GM19099 (cell line): ENCODE results near the gene SLC16A12.

Experiments
- POLR2A ChIP-seq: IDR thresholded peaks from 3 replicates; pipeline ENCODE4 v1.6.1; 2011; ENCODE audit warnings: low read depth; ENCODE audit not compliant: insufficient read length; ENCODE audit errors: extremely low read depth

Gene SLC16A12

GRCh38 chr10:89555688-89556445, 20.5 kb upstream of the SLC16A12 start:
- no peak for TF ChIP-seq POLR2A

- TF ChIP-seq POLR2A = no peak
Observed at GRCh38 chr10:89554433-89554832, 19.0 kb upstream of the SLC16A12 start.

- TF ChIP-seq POLR2A = no peak
Observed at GRCh38 chr10:89553064-89553734, 17.8 kb upstream of the SLC16A12 start.

DNA sequence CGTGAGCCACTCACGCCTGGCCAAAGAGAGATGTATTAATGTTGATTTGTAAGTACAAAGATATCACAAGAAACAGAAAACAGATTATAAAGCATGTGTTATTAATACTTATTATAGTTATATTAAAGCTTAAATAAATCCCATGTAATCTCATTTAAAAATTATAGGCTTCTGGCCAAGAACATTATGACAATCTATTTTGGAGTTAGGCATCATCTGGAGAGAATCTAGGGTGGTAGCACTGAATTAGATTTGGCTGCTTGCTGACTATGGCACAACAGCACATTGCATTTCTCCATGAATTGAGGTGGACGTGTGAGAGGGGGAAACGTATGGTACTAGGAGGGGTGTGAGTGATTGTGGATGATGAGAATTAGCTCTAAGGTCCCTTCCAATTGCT, 16.8 kb upstream of the SLC16A12 start:
- no peak for TF ChIP-seq POLR2A

GRCh38 chr10:89550509-89550908, 15.1 kb upstream of the SLC16A12 start:
- TF ChIP-seq POLR2A = no peak

DNA sequence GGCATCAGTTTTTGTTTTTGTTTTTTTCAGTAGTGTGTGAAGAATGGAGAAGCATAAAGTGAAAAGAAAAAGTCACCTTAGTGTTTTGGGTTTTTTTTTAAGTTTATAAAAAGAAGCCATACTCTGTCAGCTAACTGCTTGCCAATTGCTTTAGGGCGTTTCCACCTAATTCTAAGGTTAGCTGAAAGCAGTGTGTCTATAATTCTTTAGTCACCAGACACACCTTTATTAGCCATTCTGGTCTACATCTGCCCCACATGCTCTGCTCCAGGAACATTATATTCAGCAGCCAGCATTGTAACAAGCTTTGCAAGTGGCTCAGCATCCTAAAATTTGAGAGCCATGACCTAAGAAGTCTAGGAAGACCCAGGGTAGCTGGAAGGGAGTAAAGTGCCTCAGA, 14.1 kb upstream of the SLC16A12 start:
- TF ChIP-seq POLR2A = no peak

- no peak for TF ChIP-seq POLR2A
Observed at GRCh38 chr10:89548673-89549072, 13.3 kb upstream of the SLC16A12 start.

GRCh38 chr10:89547853-89548513, 12.6 kb upstream of the SLC16A12 start:
- no peak for TF ChIP-seq POLR2A

DNA sequence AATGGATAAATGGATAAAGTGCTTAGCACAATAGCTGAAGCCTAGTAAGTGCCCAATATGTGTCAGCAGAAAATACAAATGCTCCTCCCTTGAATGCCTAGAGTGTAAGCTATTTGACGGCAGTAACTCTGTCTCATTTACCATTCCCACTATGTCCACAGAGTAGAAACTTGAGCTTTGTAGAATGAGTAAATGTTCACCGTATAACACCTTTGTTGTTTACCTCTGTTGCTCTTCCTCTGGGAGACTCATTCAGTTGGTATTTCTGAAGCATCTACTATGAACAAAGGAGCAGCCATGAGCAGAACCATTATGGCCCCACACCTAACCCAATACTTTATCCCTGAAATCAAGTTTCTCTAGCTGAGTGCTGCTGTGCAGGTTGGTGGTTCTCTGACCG, 8.4 kb upstream of the SLC16A12 start:
- no peak for TF ChIP-seq POLR2A

- no peak for TF ChIP-seq POLR2A
Observed at GRCh38 chr10:89540420-89540949, 5.1 kb upstream of the SLC16A12 start.

GRCh38 chr10:89537364-89537763, 2.0 kb upstream of the SLC16A12 start:
- TF ChIP-seq POLR2A = no peak

- TF ChIP-seq POLR2A = no peak
Observed at GRCh38 chr10:89536013-89536354, 590 bp upstream of the SLC16A12 start.

GRCh38 chr10:89534826-89535166, 598 bp downstream of the SLC16A12 start:
- TF ChIP-seq POLR2A = no peak

- TF ChIP-seq POLR2A = no peak
Observed at GRCh38 chr10:89532476-89532875, 2.9 kb downstream of the SLC16A12 start.

- TF ChIP-seq POLR2A = no peak
Observed at GRCh38 chr10:89531359-89531758, 4.0 kb downstream of the SLC16A12 start.

DNA sequence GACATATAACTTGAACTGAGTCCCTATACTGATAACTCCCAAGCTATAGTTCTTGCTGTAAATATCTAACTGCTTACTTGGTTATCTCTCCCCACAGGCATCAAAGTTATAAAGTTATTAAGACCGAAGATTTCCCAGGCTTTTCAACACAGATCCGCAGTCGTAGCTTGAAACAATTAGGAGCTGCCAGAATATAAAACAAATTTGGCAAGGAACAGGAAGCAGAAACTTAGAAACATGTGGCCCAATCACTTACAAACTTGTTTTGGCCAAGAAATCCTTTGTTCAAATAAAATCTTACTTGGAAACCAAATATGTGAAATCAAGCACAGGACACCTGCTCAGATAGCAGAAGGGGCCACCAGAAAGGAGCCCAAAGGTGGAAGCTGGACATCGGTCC, 9.0 kb downstream of the SLC16A12 start:
- no peak for TF ChIP-seq POLR2A

DNA sequence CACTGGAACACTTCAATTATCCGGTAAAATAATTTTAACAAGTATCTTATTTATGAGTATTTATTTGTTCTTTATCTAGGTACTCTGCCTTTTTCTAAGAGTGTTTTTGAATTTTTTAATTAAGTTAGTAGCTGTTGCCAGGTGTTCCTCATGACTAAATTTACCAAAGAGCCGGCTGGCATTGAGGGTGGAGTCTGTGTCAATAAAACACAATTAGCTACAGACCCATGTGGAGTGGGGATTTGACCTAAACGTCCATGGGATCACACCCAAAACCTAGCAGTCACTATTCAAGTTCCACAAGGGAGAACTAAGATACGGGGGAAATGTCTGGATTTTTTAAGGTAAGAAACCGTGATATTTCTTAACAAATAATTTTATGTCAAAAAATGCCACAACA, 9.8 kb downstream of the SLC16A12 start:
- no peak for TF ChIP-seq POLR2A

- no peak for TF ChIP-seq POLR2A
Observed at GRCh38 chr10:89524279-89524678, 11.1 kb downstream of the SLC16A12 start.
